OCI-LY1 (cell line): ENCODE results near the gene CCDC47.

Experiments used
- CTCF ChIP-seq: fragments of 200-600 bp; sonication (generic), shearing (Covaris generic); IDR thresholded peaks from 2 replicates; pipeline ENCODE4 v1.5.1; 2017; ENCODE audit warnings: mild to moderate bottlenecking, antibody characterized with exemption, low read length, moderate library complexity, mixed read lengths
- EZH2 ChIP-seq: fragments of 200-600 bp; sonication (generic), shearing (Covaris generic); IDR thresholded peaks from 2 replicates; pipeline ENCODE4 v1.8.0; 2017; ENCODE audit warnings: borderline replicate concordance, mixed run types, mild to moderate bottlenecking, antibody characterized with exemption, low read length, moderate library complexity, mixed read lengths

DNA sequence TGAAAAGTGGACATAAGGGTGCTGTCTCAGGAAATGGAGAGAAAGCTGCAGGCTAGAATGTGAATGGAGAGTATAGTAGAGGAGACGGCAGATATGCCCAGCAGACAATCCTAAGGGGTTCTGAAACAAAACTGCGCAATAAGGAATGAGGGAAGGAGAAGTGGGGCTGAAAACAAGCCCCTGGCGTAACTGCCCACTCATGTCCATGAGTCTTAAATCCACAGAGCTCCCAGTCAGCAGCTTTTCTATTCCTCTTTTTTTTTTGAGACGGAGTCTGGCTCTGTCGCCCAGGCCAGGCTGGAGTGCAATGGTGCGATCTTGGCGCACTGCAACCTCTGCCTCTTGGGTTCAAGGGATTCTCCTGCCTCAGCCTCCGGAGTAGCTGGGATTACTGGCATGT lies 37.7 kb downstream of the CCDC47 start:
- TF ChIP-seq CTCF (no peak), EZH2 (no peak)
